WTC11 (cell line): ENCODE results near the gene NEAT1. TPM values are rescaled to one million over a fixed set of nuclear protein-coding genes. Genes with fewer than 3 reads are reported as not detected.

ENCODE experiments used
- ATAC-seq: fragments of 200-7000 bp; cut with Tn5 transposase; 2 replicates; pipeline ENCODE4 v1.10.0; 2021; ENCODE audit warnings: mild to moderate bottlenecking, moderate library complexity
- CTCF ChIA-PET: fragments of 300-600 bp; sonication (Branson Sonifier 250); formaldehyde crosslinking; loops from one replicate; lab custom pipeline; 2021; ENCODE audit warnings: antibody characterized with exemption; lab: Charles Lee
- POLR2A ChIA-PET: fragments of 350-600 bp; sonication (Branson Sonifier 250); formaldehyde crosslinking; loops from one replicate; lab custom pipeline; 2021; ENCODE audit warnings: antibody characterized with exemption; lab: Charles Lee
- DNase-seq: peaks from one replicate; pipeline ENCODE4 v3.0.0; 2021; ENCODE audit warnings: low spot score
- H3K27ac Mint-ChIP-seq: 2 replicates; pipeline ENCODE4 v1.8.0; 2021; ENCODE audit warnings: mixed read lengths
- H3K27me3 Mint-ChIP-seq: 2 replicates; pipeline ENCODE4 v1.8.0; 2021; ENCODE audit warnings: low read depth, mild to moderate bottlenecking, moderate library complexity, mixed read lengths
- H3K36me3 Mint-ChIP-seq: 2 replicates; pipeline ENCODE4 v1.8.0; 2021; ENCODE audit warnings: mixed read lengths
- H3K4me1 Mint-ChIP-seq: 2 replicates; pipeline ENCODE4 v1.8.0; 2022; ENCODE audit warnings: mixed read lengths
- H3K4me3 Mint-ChIP-seq: 2 replicates; pipeline ENCODE4 v1.8.0; 2021; ENCODE audit warnings: mild to moderate bottlenecking, moderate library complexity, mixed read lengths
- H3K9me3 Mint-ChIP-seq: 2 replicates; pipeline ENCODE4 v1.8.0; 2021; ENCODE audit warnings: mixed read lengths
- CBFB ChIP-seq: sonication (generic); formaldehyde crosslinking; IDR thresholded peaks from 2 replicates; pipeline ENCODE4 v1.8.1; 2022; ENCODE audit warnings: mild to moderate bottlenecking, low read depth, missing genetic modification reagents
- FOXJ3 ChIP-seq: sonication (generic); formaldehyde crosslinking; IDR thresholded peaks from 2 replicates; pipeline ENCODE4 v1.9.0; 2021; ENCODE audit warnings: missing genetic modification reagents, mild to moderate bottlenecking, borderline replicate concordance
- FOXK1 ChIP-seq: sonication (generic); formaldehyde crosslinking; IDR thresholded peaks from 2 replicates; pipeline ENCODE4 v1.8.0; 2022; ENCODE audit warnings: mild to moderate bottlenecking, moderate library complexity, missing genetic modification reagents
- GABPB1 ChIP-seq: sonication (generic); formaldehyde crosslinking; IDR thresholded peaks from 2 replicates; pipeline ENCODE4 v1.8.1; 2023; ENCODE audit warnings: mild to moderate bottlenecking, missing genetic modification reagents
- IRF2 ChIP-seq: sonication (generic); formaldehyde crosslinking; IDR thresholded peaks from 2 replicates; pipeline ENCODE4 v1.8.0; 2022; ENCODE audit warnings: low read depth, missing genetic modification reagents, borderline replicate concordance
- TCF7 ChIP-seq: sonication (generic); formaldehyde crosslinking; IDR thresholded peaks from 2 replicates; pipeline ENCODE4 v1.8.0; 2022; ENCODE audit warnings: mild to moderate bottlenecking, low read depth, missing genetic modification reagents, moderate library complexity
- ZBTB21 ChIP-seq: sonication (generic); formaldehyde crosslinking; IDR thresholded peaks from 2 replicates; pipeline ENCODE4 v1.8.1; 2023; ENCODE audit warnings: mild to moderate bottlenecking, missing genetic modification reagents, borderline replicate concordance
- total RNA-seq: library from RNA; stranded (reverse); gene quantifications from 3 replicates; pipeline ENCODE4 v1.2.3, GENCODE V29; 2021
- TF ChIP-seq, protein P1 (sequence below): sonication (generic); formaldehyde crosslinking; IDR thresholded peaks from 2 replicates; pipeline ENCODE4 v1.8.1; 2022; ENCODE audit warnings: low read depth, missing genetic modification reagents, borderline replicate concordance
- TF ChIP-seq, protein P2 (sequence below): sonication (generic); formaldehyde crosslinking; conservative IDR thresholded peaks from 2 replicates; pipeline ENCODE4 v1.8.1; 2023; ENCODE audit warnings: mild to moderate bottlenecking, low read depth, missing genetic modification reagents, moderate library complexity
- TF ChIP-seq, protein P3 (sequence below): fragments of 250-450 bp; sonication (Bioruptor Pico); IDR thresholded peaks from 2 replicates; pipeline ENCODE4 v1.9.0; 2021; ENCODE audit warnings: moderate library complexity, mild to moderate bottlenecking, inconsistent platforms, borderline replicate concordance
- TF ChIP-seq, protein P4 (sequence below): sonication (generic); formaldehyde crosslinking; IDR thresholded peaks from 2 replicates; pipeline ENCODE4 v1.8.0; 2023; ENCODE audit warnings: mild to moderate bottlenecking, missing genetic modification reagents

Gene NEAT1
- total RNA-seq, 1 experiment from 2014 or later, result 38.1 TPM

DNA sequence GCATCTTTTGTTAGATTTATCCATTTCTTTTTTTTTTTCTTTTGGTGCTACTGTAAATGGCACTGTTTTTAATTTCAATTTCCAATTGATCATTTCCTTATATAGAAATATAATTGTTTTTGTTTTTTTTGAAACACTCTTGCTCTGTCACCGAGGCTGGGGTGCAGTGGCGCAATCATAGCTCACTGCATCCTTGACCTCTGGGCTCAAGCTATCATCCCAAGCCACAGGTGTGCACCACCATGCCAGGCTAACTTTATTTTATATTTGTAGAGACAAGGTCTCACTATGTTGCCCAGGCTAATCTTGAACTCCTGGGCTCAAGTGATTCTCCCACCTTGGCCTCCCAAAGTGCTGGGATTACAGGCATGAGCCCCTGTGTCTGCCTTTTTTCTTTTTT is 19.8 kb upstream of the NEAT1 start (continued):
- TF ChIP-seq, protein P1, sequence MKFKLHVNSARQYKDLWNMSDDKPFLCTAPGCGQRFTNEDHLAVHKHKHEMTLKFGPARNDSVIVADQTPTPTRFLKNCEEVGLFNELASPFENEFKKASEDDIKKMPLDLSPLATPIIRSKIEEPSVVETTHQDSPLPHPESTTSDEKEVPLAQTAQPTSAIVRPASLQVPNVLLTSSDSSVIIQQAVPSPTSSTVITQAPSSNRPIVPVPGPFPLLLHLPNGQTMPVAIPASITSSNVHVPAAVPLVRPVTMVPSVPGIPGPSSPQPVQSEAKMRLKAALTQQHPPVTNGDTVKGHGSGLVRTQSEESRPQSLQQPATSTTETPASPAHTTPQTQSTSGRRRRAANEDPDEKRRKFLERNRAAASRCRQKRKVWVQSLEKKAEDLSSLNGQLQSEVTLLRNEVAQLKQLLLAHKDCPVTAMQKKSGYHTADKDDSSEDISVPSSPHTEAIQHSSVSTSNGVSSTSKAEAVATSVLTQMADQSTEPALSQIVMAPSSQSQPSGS (CRISPR knock-in tag), result no peak

DNA sequence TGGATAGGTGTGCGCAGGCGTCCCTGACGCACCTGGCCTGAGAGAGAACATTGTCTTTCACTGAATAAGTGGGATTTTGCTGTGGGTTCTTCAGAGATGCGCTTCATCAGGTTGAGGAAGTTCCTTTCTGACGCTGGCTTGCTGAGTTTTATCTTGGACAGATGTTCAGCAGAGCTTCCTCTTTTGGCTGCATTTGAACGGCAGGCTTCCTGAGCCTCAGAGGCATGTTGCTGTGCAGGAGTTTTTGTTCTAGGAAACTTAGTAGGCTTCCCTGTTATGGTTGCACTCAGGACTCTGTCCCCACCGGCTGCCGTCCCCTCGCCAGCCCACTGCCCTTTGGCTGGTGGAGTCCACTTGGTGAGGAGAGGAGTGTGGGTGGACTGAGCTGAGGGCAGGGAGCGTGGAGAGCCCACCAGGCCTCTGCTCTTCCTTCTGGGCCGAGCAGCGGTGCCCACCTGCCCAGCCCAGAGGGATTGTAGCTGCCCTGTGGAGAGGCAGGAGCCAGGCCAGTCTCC is 18.9 kb upstream of the NEAT1 start:
- Mint-ChIP-seq H3K4me3 (no peak overlapping the region), H3K4me1 (peaks cover 10% of the 10 kb centered on the region), H3K27me3 (no peaks in the 10 kb centered on the region), H3K27ac (no peak overlapping the region), H3K36me3 (peaks cover 7% of the 10 kb centered on the region), H3K9me3 (no peaks in the 10 kb centered on the region)
- no peak for DNase-seq
- TF ChIP-seq, protein P2, sequence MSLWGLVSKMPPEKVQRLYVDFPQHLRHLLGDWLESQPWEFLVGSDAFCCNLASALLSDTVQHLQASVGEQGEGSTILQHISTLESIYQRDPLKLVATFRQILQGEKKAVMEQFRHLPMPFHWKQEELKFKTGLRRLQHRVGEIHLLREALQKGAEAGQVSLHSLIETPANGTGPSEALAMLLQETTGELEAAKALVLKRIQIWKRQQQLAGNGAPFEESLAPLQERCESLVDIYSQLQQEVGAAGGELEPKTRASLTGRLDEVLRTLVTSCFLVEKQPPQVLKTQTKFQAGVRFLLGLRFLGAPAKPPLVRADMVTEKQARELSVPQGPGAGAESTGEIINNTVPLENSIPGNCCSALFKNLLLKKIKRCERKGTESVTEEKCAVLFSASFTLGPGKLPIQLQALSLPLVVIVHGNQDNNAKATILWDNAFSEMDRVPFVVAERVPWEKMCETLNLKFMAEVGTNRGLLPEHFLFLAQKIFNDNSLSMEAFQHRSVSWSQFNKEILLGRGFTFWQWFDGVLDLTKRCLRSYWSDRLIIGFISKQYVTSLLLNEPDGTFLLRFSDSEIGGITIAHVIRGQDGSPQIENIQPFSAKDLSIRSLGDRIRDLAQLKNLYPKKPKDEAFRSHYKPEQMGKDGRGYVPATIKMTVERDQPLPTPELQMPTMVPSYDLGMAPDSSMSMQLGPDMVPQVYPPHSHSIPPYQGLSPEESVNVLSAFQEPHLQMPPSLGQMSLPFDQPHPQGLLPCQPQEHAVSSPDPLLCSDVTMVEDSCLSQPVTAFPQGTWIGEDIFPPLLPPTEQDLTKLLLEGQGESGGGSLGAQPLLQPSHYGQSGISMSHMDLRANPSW (CRISPR knock-in tag), result no peak
- TF ChIP-seq, protein P3, sequence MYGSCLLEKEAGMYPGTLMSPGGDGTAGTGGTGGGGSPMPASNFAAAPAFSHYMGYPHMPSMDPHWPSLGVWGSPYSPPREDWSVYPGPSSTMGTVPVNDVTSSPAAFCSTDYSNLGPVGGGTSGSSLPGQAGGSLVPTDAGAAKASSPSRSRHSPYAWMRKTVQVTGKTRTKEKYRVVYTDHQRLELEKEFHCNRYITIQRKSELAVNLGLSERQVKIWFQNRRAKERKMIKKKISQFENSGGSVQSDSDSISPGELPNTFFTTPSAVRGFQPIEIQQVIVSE (CRISPR knock-in tag), result no peak
- TF ChIP-seq TCF7 (CRISPR knock-in tag) (no peak), CBFB (no peak), GABPB1 (CRISPR knock-in tag) (no peak)
- TF ChIP-seq, protein P4, sequence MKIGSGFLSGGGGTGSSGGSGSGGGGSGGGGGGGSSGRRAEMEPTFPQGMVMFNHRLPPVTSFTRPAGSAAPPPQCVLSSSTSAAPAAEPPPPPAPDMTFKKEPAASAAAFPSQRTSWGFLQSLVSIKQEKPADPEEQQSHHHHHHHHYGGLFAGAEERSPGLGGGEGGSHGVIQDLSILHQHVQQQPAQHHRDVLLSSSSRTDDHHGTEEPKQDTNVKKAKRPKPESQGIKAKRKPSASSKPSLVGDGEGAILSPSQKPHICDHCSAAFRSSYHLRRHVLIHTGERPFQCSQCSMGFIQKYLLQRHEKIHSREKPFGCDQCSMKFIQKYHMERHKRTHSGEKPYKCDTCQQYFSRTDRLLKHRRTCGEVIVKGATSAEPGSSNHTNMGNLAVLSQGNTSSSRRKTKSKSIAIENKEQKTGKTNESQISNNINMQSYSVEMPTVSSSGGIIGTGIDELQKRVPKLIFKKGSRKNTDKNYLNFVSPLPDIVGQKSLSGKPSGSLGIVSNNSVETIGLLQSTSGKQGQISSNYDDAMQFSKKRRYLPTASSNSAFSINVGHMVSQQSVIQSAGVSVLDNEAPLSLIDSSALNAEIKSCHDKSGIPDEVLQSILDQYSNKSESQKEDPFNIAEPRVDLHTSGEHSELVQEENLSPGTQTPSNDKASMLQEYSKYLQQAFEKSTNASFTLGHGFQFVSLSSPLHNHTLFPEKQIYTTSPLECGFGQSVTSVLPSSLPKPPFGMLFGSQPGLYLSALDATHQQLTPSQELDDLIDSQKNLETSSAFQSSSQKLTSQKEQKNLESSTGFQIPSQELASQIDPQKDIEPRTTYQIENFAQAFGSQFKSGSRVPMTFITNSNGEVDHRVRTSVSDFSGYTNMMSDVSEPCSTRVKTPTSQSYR (CRISPR knock-in tag), result no peak
- ATAC-seq, result no peak
- CTCF ChIA-PET, result interaction anchor here (1.5 kb wide), 2 partner anchors 12 to 13 kb away, joined by 3 to 8 read pairs; no protein-coding TSS in a partner anchor
- POLR2A ChIA-PET, result no interaction called here

DNA sequence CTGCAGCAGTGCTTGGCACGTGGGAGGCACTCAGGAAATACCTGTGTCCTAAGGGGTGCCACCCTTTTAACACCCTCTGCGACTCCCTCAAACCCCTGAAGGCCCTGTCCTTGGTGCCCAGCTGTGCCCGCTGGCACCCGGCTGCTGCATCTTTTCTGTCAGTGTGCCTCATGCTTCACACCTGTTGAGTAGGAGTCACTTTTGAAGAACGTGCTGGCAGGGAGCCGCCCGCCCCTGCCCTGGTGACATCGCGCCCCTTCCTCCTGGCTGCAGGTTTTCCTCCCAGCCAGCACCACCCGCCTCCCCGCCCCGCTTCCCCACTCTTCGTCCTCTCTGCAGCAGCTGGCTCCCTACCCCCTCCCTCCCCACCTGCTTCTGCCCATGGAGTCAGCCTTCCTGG is 18.4 kb upstream of the NEAT1 start:
- H3K4me1 Mint-ChIP-seq, result peaks cover 10% of the 10 kb centered on the region
- H3K27me3 Mint-ChIP-seq, result no peaks in the 10 kb centered on the region
- no peak for ATAC-seq
- H3K9me3 Mint-ChIP-seq, result no peaks in the 10 kb centered on the region
- H3K27ac Mint-ChIP-seq, result no peak overlapping the region
- no peak for TF ChIP-seq IRF2 (CRISPR knock-in tag)
- no peak for TF ChIP-seq FOXK1 (CRISPR knock-in tag)
- no peak for TF ChIP-seq ZBTB21 (CRISPR knock-in tag)
- TF ChIP-seq FOXJ3 (CRISPR knock-in tag), result no peak
- TF ChIP-seq, protein P4 (CRISPR knock-in tag), result no peak
- ChIA-PET CTCF (interaction anchor here (0.6 kb wide), 1 partner anchor 17 kb away, joined by 4 read pairs; no protein-coding TSS in a partner anchor), POLR2A (no interaction called here)
- no peak overlapping the region for H3K4me3 Mint-ChIP-seq
- DNase-seq, result no peak
- peaks cover 10% of the 10 kb centered on the region for H3K36me3 Mint-ChIP-seq
